ENCODE results near the gene LRP5. TPM values are rescaled to one million over a fixed set of nuclear protein-coding genes. Genes with fewer than 3 reads are reported as not detected.

Gene LRP5
- total RNA-seq, 1 experiment from 2014 or later, result 0.07 TPM

DNA sequence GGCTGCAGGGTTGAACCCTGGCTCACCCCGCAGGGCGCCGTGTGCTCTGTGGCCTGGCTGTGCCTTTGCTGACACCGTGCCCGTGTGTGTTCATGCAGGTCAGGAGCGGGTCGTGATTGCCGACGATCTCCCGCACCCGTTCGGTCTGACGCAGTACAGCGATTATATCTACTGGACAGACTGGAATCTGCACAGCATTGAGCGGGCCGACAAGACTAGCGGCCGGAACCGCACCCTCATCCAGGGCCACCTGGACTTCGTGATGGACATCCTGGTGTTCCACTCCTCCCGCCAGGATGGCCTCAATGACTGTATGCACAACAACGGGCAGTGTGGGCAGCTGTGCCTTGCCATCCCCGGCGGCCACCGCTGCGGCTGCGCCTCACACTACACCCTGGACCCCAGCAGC is 101.2 kb downstream of the LRP5 start:
- no peaks in the 10 kb centered on the region for H3K79me2 ChIP-seq (ENCODE audit: low read length)
- H3K36me3 ChIP-seq (ENCODE audit: insufficient read depth, low read length), result no peaks in the 10 kb centered on the region
- H3K4me1 ChIP-seq (ENCODE audit: low read length), result peaks cover 24% of the 10 kb centered on the region

DNA sequence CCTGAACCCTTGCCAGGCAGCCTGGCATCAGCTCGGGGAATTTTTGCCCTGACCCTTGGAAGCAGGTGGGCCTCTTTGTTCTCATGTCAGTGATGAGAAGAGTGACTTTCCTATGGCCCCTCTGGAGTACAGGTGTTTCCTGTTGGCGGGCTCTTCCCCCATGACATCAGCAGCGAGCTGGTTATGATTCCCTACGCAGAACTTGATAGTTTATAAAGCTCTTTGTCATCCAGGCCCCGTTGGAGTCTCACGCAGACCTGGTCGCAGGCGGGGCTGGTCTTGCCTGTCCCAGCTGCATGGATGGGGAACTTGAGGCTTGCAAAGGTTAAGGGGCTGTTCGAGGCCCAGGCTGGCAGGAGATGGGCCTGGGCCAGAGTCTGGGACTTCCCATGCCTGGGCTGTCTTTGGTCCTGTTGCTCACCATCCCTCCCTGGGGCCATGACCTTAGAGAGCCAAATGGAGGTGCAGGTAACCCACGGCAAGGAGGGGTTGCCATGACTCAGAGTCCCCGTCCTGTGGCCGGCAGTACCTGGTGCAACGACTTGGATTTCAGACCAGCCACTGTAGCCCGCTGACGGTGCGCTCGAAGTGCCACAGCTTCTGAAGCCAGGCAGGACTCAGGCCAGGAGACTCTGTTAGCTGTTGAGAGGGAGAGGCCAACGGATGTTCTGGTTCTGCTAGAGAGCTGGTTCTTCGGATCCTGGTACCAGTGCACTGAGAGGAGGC is 102.3 kb downstream of the LRP5 start:
- no peaks in the 10 kb centered on the region for H3K9me2 ChIP-seq (replicated peaks; ENCODE audit: insufficient read depth, low read length)
- DNase-seq, result no peak
- no peaks in the 10 kb centered on the region for H3K36me3 ChIP-seq (ENCODE audit: insufficient read depth, low read length)
- H3K27ac ChIP-seq (ENCODE audit: low read length), result no peak overlapping the region
- no peaks in the 10 kb centered on the region for H3K79me2 ChIP-seq (ENCODE audit: low read length)
- H3K4me3 ChIP-seq (ENCODE audit: low read length), result no peak overlapping the region
- peaks cover 24% of the 10 kb centered on the region for H3K4me1 ChIP-seq (ENCODE audit: low read length)
- no peaks in the 10 kb centered on the region for H3K27me3 ChIP-seq (ENCODE audit: low read length)
- no peak overlapping the region for H2AFZ ChIP-seq (ENCODE audit: low read length)
- no peak overlapping the region for H3K9ac ChIP-seq (ENCODE audit: low read length)
- no peak overlapping the region for H3K4me2 ChIP-seq (ENCODE audit: low read depth, low read length, poor library complexity, severe bottlenecking)
- no peaks in the 10 kb centered on the region for H4K20me1 ChIP-seq (ENCODE audit: insufficient read depth, low read depth, low read length)
- no peaks in the 10 kb centered on the region for H3K9me3 ChIP-seq (ENCODE audit: low read length)

More for the DNA sequence above, 101.2 kb downstream of the LRP5 start:
- Histone ChIP-seq H4K20me1 (ENCODE audit: insufficient read depth, low read depth, low read length) (no peaks in the 10 kb centered on the region), H3K4me2 (ENCODE audit: low read depth, low read length, poor library complexity, severe bottlenecking) (no peak overlapping the region), H3K9ac (ENCODE audit: low read length) (no peak overlapping the region), H3K4me3 (ENCODE audit: low read length) (no peak overlapping the region), H2AFZ (ENCODE audit: low read length) (no peak overlapping the region), H3K9me3 (ENCODE audit: low read length) (no peaks in the 10 kb centered on the region), H3K9me2 (replicated peaks; ENCODE audit: insufficient read depth, low read length) (no peaks in the 10 kb centered on the region), H3K27me3 (ENCODE audit: low read length) (no peaks in the 10 kb centered on the region), H3K27ac (ENCODE audit: low read length) (no peak overlapping the region)
- no peak for DNase-seq

DNA sequence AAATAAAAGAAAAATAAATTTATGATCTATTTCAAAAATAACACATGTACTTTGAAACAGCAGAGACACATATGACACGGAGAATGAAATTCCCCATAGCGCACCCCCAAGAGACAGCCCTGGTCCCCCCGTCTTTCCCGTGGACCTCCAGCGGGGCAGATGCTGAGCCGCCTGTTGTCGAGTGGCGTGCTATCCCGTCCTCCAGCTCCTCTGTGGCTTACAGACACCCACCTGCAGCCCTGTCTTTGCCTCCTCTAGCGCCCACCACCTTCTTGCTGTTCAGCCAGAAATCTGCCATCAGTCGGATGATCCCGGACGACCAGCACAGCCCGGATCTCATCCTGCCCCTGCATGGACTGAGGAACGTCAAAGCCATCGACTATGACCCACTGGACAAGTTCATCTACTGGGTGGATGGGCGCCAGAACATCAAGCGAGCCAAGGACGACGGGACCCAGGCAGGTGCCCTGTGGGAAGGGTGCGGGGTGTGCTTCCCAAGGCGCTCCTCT is 103.7 kb downstream of the LRP5 start:
- Histone ChIP-seq H4K20me1 (ENCODE audit: insufficient read depth, low read depth, low read length) (no peaks in the 10 kb centered on the region), H3K9me3 (ENCODE audit: low read length) (no peaks in the 10 kb centered on the region), H3K4me2 (ENCODE audit: low read depth, low read length, poor library complexity, severe bottlenecking) (no peak overlapping the region), H3K9ac (ENCODE audit: low read length) (no peak overlapping the region), H3K4me1 (ENCODE audit: low read length) (peaks cover 24% of the 10 kb centered on the region), H3K4me3 (ENCODE audit: low read length) (no peak overlapping the region), H3K27ac (ENCODE audit: low read length) (no peak overlapping the region), H3K9me2 (replicated peaks; ENCODE audit: insufficient read depth, low read length) (no peaks in the 10 kb centered on the region), H3K27me3 (ENCODE audit: low read length) (no peaks in the 10 kb centered on the region), H2AFZ (ENCODE audit: low read length) (no peak overlapping the region), H3K36me3 (ENCODE audit: insufficient read depth, low read length) (no peaks in the 10 kb centered on the region), H3K79me2 (ENCODE audit: low read length) (no peaks in the 10 kb centered on the region)
- DNase-seq, result no peak

DNA sequence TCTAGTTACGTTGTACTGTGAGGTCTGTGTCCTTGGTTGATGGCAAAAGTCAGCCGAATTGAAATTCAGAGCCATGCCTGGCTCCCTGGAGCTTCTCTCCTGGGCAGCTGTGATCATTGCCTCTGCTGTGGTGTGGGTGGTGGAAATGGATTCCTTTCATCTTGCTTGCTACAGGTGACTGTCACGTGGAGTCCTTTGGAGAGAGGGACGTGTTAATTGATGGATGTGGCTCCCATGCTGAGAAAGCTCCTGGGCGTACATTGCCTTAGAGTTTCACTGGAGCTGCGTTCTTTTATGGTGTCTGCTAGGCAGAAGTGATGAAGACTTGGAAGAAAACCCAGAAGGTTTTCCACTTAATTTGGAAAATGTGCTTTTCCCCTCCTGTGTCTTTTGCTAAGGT is 106.3 kb downstream of the LRP5 start:
- Histone ChIP-seq H3K4me3 (ENCODE audit: low read length) (no peak overlapping the region), H4K20me1 (ENCODE audit: insufficient read depth, low read depth, low read length) (no peaks in the 10 kb centered on the region), H3K9me3 (ENCODE audit: low read length) (no peaks in the 10 kb centered on the region), H3K4me2 (ENCODE audit: low read depth, low read length, poor library complexity, severe bottlenecking) (no peak overlapping the region), H2AFZ (ENCODE audit: low read length) (no peak overlapping the region), H3K79me2 (ENCODE audit: low read length) (no peaks in the 10 kb centered on the region), H3K9me2 (replicated peaks; ENCODE audit: insufficient read depth, low read length) (no peaks in the 10 kb centered on the region), H3K9ac (ENCODE audit: low read length) (no peak overlapping the region), H3K27me3 (ENCODE audit: low read length) (no peaks in the 10 kb centered on the region), H3K27ac (ENCODE audit: low read length) (no peak overlapping the region), H3K4me1 (ENCODE audit: low read length) (peaks cover 5% of the 10 kb centered on the region), H3K36me3 (ENCODE audit: insufficient read depth, low read length) (no peaks in the 10 kb centered on the region)
- no peak for DNase-seq

DNA sequence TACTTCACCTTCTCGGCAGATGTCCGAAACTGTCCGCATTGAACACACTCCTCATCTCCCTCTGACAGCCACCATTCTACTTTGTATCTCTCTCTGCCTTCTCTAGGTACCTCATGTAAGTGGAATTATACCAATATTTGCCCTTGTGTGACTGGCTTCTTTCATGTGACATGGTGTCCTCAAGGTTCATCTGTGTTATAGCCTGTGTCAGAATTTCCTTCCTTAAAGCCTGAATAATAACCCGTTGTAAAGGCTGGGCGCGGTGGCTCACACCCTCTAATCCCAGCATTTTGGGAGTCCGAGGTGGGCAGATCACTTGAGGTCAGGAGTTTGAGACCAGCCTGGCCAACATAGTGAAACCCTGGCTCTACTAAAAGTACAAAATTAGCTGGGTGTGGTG is 107.8 kb downstream of the LRP5 start:
- H2AFZ ChIP-seq (ENCODE audit: low read length), result no peak overlapping the region
- H4K20me1 ChIP-seq (ENCODE audit: insufficient read depth, low read depth, low read length), result no peaks in the 10 kb centered on the region
- no peak overlapping the region for H3K4me2 ChIP-seq (ENCODE audit: low read depth, low read length, poor library complexity, severe bottlenecking)
- H3K4me3 ChIP-seq (ENCODE audit: low read length), result no peak overlapping the region
- H3K27ac ChIP-seq (ENCODE audit: low read length), result no peak overlapping the region
- H3K9ac ChIP-seq (ENCODE audit: low read length), result no peak overlapping the region
- H3K4me1 ChIP-seq (ENCODE audit: low read length), result peaks cover 5% of the 10 kb centered on the region
- H3K9me2 ChIP-seq (replicated peaks; ENCODE audit: insufficient read depth, low read length), result no peaks in the 10 kb centered on the region
- DNase-seq, result no peak
- no peaks in the 10 kb centered on the region for H3K36me3 ChIP-seq (ENCODE audit: insufficient read depth, low read length)
- H3K27me3 ChIP-seq (ENCODE audit: low read length), result no peaks in the 10 kb centered on the region
- no peaks in the 10 kb centered on the region for H3K79me2 ChIP-seq (ENCODE audit: low read length)
- H3K9me3 ChIP-seq (ENCODE audit: low read length), result no peaks in the 10 kb centered on the region

DNA sequence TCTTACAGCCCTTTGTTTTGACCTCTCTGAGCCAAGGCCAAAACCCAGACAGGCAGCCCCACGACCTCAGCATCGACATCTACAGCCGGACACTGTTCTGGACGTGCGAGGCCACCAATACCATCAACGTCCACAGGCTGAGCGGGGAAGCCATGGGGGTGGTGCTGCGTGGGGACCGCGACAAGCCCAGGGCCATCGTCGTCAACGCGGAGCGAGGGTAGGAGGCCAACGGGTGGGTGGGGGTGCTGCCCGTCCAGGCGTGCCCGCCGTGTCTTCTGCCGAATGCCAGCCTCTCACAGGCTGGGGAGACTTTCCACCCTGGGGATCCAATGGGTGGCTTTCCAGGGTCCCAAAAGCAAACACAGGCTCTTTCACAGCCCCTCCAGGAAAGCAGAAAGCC is 111.1 kb downstream of the LRP5 start:
- H3K36me3 ChIP-seq (ENCODE audit: insufficient read depth, low read length), result no peaks in the 10 kb centered on the region
- no peaks in the 10 kb centered on the region for H3K4me1 ChIP-seq (ENCODE audit: low read length)
- H3K27me3 ChIP-seq (ENCODE audit: low read length), result no peaks in the 10 kb centered on the region
- H3K9me3 ChIP-seq (ENCODE audit: low read length), result no peaks in the 10 kb centered on the region
- no peak overlapping the region for H2AFZ ChIP-seq (ENCODE audit: low read length)
- no peak overlapping the region for H3K9ac ChIP-seq (ENCODE audit: low read length)
- H3K4me2 ChIP-seq (ENCODE audit: low read depth, low read length, poor library complexity, severe bottlenecking), result no peak overlapping the region
- no peak overlapping the region for H3K4me3 ChIP-seq (ENCODE audit: low read length)
- no peaks in the 10 kb centered on the region for H3K79me2 ChIP-seq (ENCODE audit: low read length)
- no peak overlapping the region for H3K27ac ChIP-seq (ENCODE audit: low read length)
- DNase-seq, result no peak
- H3K9me2 ChIP-seq (replicated peaks; ENCODE audit: insufficient read depth, low read length), result no peaks in the 10 kb centered on the region
- no peaks in the 10 kb centered on the region for H4K20me1 ChIP-seq (ENCODE audit: insufficient read depth, low read depth, low read length)

DNA sequence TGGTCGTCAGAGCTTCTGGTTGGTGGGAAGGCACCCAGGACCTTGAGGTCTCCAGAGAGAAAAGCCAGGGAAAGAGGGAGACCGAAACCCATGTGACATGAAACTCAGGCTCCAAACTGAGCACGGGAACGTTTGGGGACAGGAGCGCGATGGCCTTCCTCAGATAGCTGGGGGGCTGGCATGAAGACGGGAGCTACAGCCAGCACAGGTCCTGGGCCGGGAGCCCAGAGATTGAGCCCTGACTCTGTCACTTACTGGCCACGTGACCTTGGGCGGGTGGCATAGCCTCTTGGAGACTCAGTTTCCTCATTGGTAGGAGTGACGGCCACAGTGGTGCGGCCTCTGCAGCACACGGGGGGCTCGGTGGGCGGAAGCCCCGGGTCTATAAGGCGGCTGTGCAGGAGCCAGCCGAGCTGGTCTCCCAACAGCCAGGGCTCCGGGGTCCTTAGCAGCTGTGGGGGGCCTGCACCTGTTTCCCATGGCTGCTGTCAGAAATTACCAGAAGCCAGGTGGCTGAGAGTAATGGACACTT is 111.8 kb downstream of the LRP5 start:
- Histone ChIP-seq H3K27me3 (ENCODE audit: low read length) (no peaks in the 10 kb centered on the region), H3K27ac (ENCODE audit: low read length) (no peak overlapping the region), H3K9me2 (replicated peaks; ENCODE audit: insufficient read depth, low read length) (no peaks in the 10 kb centered on the region), H3K79me2 (ENCODE audit: low read length) (no peaks in the 10 kb centered on the region), H4K20me1 (ENCODE audit: insufficient read depth, low read depth, low read length) (no peaks in the 10 kb centered on the region), H3K36me3 (ENCODE audit: insufficient read depth, low read length) (no peaks in the 10 kb centered on the region), H3K4me1 (ENCODE audit: low read length) (no peaks in the 10 kb centered on the region), H3K4me3 (ENCODE audit: low read length) (no peak overlapping the region), H3K9me3 (ENCODE audit: low read length) (no peaks in the 10 kb centered on the region), H3K9ac (ENCODE audit: low read length) (no peak overlapping the region), H3K4me2 (ENCODE audit: low read depth, low read length, poor library complexity, severe bottlenecking) (no peak overlapping the region), H2AFZ (ENCODE audit: low read length) (no peak overlapping the region)
- no peak for DNase-seq

DNA sequence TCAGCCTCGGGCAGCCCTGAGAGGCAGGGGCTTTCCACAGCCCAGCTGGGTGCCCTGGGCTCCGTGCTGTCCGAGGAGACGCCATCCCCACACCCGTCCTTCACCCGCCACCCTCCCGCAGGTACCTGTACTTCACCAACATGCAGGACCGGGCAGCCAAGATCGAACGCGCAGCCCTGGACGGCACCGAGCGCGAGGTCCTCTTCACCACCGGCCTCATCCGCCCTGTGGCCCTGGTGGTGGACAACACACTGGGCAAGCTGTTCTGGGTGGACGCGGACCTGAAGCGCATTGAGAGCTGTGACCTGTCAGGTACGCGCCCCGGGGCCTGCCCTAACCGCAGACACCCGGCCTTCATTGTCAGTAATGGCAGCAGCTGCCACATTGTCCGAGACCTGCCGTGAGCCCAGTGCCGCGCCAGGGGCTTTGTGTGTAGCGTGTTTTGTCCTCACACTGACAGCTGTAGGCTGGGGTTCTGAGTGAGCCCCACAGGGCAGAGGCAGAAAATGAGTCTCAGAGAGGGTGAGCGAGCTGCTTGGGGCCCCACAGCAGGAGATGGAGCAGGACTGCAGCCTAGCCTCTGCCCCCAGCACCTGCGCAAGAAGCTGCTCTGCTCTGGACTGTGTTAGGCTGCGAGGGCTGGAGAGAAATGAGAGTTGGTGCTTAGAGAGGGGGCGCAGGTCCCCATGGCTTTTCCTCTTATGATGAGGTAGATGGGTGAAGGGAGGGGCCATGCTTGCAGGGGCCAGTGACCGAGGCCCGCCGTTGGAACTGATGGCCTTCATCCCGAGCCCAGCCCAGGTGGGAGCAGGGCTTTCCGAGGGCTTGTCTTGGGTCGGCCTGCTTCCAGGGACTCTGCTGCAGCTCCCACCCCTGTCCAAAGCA is 112.8 kb downstream of the LRP5 start:
- H3K9ac ChIP-seq (ENCODE audit: low read length), result no peak overlapping the region
- H3K4me2 ChIP-seq (ENCODE audit: low read depth, low read length, poor library complexity, severe bottlenecking), result no peak overlapping the region
- H3K9me3 ChIP-seq (ENCODE audit: low read length), result peaks cover 4% of the 10 kb centered on the region; the same call in 1 of the 2 replicates
- no peaks in the 10 kb centered on the region for H3K27me3 ChIP-seq (ENCODE audit: low read length)
- no peaks in the 10 kb centered on the region for H3K36me3 ChIP-seq (ENCODE audit: insufficient read depth, low read length)
- DNase-seq, result no peak
- H3K79me2 ChIP-seq (ENCODE audit: low read length), result no peaks in the 10 kb centered on the region
- no peak overlapping the region for H2AFZ ChIP-seq (ENCODE audit: low read length)
- H3K4me3 ChIP-seq (ENCODE audit: low read length), result no peak overlapping the region
- H3K4me1 ChIP-seq (ENCODE audit: low read length), result no peaks in the 10 kb centered on the region
- H3K27ac ChIP-seq (ENCODE audit: low read length), result no peak overlapping the region
- H3K9me2 ChIP-seq (replicated peaks; ENCODE audit: insufficient read depth, low read length), result no peaks in the 10 kb centered on the region
- no peaks in the 10 kb centered on the region for H4K20me1 ChIP-seq (ENCODE audit: insufficient read depth, low read depth, low read length)

Data from Karpas-422 (cell line).